ENCODE results near the gene ZNF592.

Gene ZNF592

GRCh38 chr15:84818261-84819131 lies 70.1 kb downstream of the ZNF592 start:
- no peak for TF ChIP-seq PATZ1 (CRISPR knock-in tag; IDR thresholded peaks at IDR 0.05; ENCODE audit: borderline replicate concordance)
- no peak for TF ChIP-seq TSHZ2 (CRISPR knock-in tag; IDR thresholded peaks at IDR 0.05)
- TF ChIP-seq ZFP3 (CRISPR knock-in tag; IDR thresholded peaks at IDR 0.05), result no peak
- no peak for TF ChIP-seq CREB5 (CRISPR knock-in tag; IDR thresholded peaks at IDR 0.05; ENCODE audit: low read depth)
- TF ChIP-seq TOX (CRISPR knock-in tag; IDR thresholded peaks at IDR 0.05; ENCODE audit: borderline replicate concordance), result no peak
- no peak for TF ChIP-seq SNAI2 (CRISPR knock-in tag; IDR thresholded peaks at IDR 0.05)
- TF ChIP-seq ZC3H10 (CRISPR knock-in tag; IDR thresholded peaks at IDR 0.05), result no peak
- TF ChIP-seq OSR1 (CRISPR knock-in tag; IDR thresholded peaks at IDR 0.05), result no peak
- TF ChIP-seq ZFP30 (CRISPR knock-in tag; IDR thresholded peaks at IDR 0.05), result no peak
- no peak for TF ChIP-seq CSRNP3 (CRISPR knock-in tag; IDR thresholded peaks at IDR 0.05)
- no peak for TF ChIP-seq GLIS3 (CRISPR knock-in tag; IDR thresholded peaks at IDR 0.05)
- no peak for TF ChIP-seq BACH2 (CRISPR knock-in tag; IDR thresholded peaks at IDR 0.05; ENCODE audit: borderline replicate concordance)
- TF ChIP-seq ARNTL (CRISPR knock-in tag; IDR thresholded peaks at IDR 0.05; ENCODE audit: borderline replicate concordance, low read depth), result no peak
- TF ChIP-seq RARB (CRISPR knock-in tag; IDR thresholded peaks at IDR 0.05), result no peak
- no peak; the same call in 1 of the 3 replicates for ATAC-seq

GRCh38 chr15:84819291-84819768 lies 70.9 kb downstream of the ZNF592 start:
- ATAC-seq, result peak; percentile 62
- TF ChIP-seq TCF4 (CRISPR knock-in tag; IDR thresholded peaks at IDR 0.05; ENCODE audit: borderline replicate concordance), result no peak
- TF ChIP-seq ZFP3 (CRISPR knock-in tag; IDR thresholded peaks at IDR 0.05), result peak; percentile 45; the same call in 1 of the 2 replicates

- TF ChIP-seq ZNF565 (CRISPR knock-in tag; conservative IDR thresholded peaks at IDR 0.05; ENCODE audit: low read depth), result no peak
- no peak for TF ChIP-seq ZFP3 (CRISPR knock-in tag; IDR thresholded peaks at IDR 0.05)
- TF ChIP-seq TCF4 (CRISPR knock-in tag; IDR thresholded peaks at IDR 0.05; ENCODE audit: borderline replicate concordance), result no peak
- no peak for TF ChIP-seq BACH2 (CRISPR knock-in tag; IDR thresholded peaks at IDR 0.05; ENCODE audit: borderline replicate concordance)
- no peak for TF ChIP-seq ESRRG (CRISPR knock-in tag; IDR thresholded peaks at IDR 0.05)
- no peak for TF ChIP-seq OSR1 (CRISPR knock-in tag; IDR thresholded peaks at IDR 0.05)
- TF ChIP-seq ISL1 (CRISPR knock-in tag; IDR thresholded peaks at IDR 0.05), result no peak
- no peak for TF ChIP-seq SNAI2 (CRISPR knock-in tag; IDR thresholded peaks at IDR 0.05)
- no peak for TF ChIP-seq ZC3H10 (CRISPR knock-in tag; IDR thresholded peaks at IDR 0.05)
- TF ChIP-seq GLIS3 (CRISPR knock-in tag; IDR thresholded peaks at IDR 0.05), result no peak
- TF ChIP-seq POU6F1 (CRISPR knock-in tag; IDR thresholded peaks at IDR 0.05; ENCODE audit: borderline replicate concordance, low read depth), result no peak
- TF ChIP-seq ARNTL (CRISPR knock-in tag; IDR thresholded peaks at IDR 0.05; ENCODE audit: borderline replicate concordance, low read depth), result no peak
- no peak for TF ChIP-seq RARB (CRISPR knock-in tag; IDR thresholded peaks at IDR 0.05)
- no peak for TF ChIP-seq TOX (CRISPR knock-in tag; IDR thresholded peaks at IDR 0.05; ENCODE audit: borderline replicate concordance)
- TF ChIP-seq CSRNP3 (CRISPR knock-in tag; IDR thresholded peaks at IDR 0.05), result no peak
- TF ChIP-seq PATZ1 (CRISPR knock-in tag; IDR thresholded peaks at IDR 0.05; ENCODE audit: borderline replicate concordance), result no peak
- TF ChIP-seq ZNF8 (CRISPR knock-in tag; IDR thresholded peaks at IDR 0.05), result no peak
- TF ChIP-seq ZNF70 (CRISPR knock-in tag; IDR thresholded peaks at IDR 0.05), result no peak
- TF ChIP-seq CSDC2 (CRISPR knock-in tag; IDR thresholded peaks at IDR 0.05), result no peak
- ATAC-seq, result no peak
Measured at GRCh38 chr15:84819791-84820190, 71.4 kb downstream of the ZNF592 start.
